GM19452 (cell line): ENCODE measurements around the gene FNDC3B.

Experiments used
- ATAC-seq: cut with Tn5 transposase; IDR thresholded peaks from one replicate; pipeline ENCODE4 v1.9.1; 2021; ENCODE audit not compliant: unreplicated experiment

Gene FNDC3B

DNA sequence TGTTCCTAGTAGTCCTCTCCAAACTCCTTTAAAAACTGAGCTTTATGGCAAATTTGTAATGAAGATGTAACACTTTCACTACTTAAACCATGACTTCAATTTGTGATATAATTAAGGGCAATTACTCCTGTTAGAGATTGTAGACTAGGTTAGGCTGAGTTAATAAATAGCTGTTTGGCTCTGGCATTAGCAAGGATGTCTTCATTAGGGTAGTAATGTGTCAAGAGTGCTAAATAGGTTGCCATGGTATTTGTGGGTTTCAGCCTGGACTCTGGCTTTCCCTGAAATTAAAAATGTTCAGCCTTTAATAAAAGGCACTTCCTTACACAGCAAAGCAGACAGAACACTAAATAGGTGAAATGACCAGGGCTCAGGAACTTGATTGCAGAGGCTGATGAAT lies 337.0 kb downstream of the FNDC3B start:
- ATAC-seq, result no peak

GRCh38 chr3:172376881-172377280 lies 337.5 kb downstream of the FNDC3B start:
- ATAC-seq, result no peak

GRCh38 chr3:172378439-172378838 lies 339.1 kb downstream of the FNDC3B start:
- no peak for ATAC-seq

DNA sequence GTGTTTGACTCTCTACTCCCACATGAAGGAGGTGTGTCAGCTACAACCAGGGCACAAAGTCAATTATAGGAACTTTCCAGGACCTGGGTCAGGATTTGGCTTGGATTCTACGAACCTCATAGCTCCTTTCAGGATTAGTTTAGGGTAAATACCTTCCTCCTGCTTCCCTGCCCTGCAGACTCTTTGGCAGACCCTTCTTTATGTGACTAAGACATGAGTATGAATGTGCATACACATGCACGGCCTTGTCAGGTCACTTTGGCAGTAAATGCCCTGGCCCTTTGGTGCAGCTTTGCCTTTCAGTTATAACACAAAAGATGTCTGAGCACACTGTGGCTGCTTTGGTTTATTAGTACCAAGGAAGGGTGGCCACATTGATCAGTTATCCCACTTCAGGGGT lies 340.0 kb downstream of the FNDC3B start:
- ATAC-seq, result no peak

DNA sequence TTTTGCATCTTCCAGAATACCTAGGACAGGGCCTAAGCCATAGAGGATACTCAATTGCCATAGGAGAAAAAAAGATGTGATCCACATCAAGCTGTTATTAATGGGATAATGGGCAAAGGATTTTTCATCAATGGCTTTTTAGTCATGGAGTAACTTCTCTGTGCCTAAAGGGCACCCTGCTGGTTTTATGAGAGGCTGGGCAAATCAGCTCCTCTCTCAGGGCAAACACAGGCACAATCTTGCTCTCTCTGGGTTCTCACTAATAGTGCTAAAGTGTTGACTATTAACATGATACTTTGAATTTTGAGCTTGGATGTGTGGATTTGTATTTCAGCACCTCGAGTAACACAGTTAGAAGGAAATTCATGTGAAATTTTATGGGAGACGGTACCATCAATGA lies 341.3 kb downstream of the FNDC3B start:
- no peak for ATAC-seq

GRCh38 chr3:172383306-172383796 lies 344.0 kb downstream of the FNDC3B start:
- ATAC-seq, result no peak

DNA sequence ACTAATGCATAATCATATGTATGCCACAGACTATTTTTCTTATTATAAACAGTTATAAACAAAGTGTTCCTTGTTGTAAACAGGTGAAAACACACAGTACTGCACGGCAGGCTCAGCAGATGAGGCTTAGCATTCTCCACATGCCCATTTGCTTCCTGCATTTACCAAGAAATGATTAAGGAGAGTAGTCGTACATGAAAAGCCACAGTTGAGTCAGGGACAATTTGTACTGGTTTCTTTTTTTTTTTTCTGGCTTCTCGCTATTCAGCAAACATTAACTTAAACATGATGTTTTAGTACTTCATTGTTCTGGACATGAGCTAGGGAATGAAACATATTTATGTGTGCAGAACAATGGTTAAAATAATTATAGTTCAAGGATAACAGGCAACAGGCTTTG lies 345.5 kb downstream of the FNDC3B start:
- ATAC-seq, result no peak

DNA sequence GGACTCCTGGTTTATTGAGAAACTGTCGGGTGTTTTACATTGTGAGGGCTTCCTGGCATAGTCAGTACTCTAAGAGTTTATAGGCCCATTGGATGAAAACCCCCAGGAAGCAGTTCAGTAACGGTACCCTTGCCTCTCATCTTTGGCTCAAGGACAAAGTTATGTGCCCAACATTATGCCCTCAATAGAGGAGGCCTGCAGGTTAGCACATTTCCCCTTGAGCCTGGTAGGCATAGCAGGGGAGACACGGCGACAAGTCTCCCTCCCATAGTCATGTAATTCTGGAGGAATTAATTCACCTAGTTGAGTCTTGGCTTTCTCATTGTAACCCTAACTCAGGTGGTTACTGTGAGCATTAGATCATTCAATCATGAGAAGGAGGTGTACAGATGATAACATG lies 348.4 kb downstream of the FNDC3B start:
- no peak for ATAC-seq

- no peak for ATAC-seq
Measured at GRCh38 chr3:172388412-172389078, 349.2 kb downstream of the FNDC3B start.

DNA sequence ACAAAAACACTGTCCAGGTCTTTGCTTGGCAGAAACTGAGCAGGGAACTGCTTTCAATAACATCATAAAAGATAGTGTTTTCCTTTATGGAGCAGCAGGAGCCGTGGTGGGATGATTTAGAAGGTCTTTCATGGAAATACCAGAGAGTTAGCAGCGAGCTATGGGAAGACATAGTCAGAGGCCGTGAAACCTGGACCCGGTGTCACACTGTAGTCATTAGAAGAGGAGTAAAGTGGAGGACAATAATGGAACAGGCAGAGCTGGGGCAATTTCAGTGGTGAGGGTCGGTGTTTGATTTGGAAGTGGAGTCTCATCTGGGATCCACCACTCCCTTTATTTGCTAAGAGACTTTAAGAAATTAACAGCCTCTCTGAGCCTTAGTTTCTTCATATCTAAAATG lies 351.4 kb downstream of the FNDC3B start:
- no peak for ATAC-seq

GRCh38 chr3:172391592-172392302 lies 352.4 kb downstream of the FNDC3B start:
- ATAC-seq, result no peak

DNA sequence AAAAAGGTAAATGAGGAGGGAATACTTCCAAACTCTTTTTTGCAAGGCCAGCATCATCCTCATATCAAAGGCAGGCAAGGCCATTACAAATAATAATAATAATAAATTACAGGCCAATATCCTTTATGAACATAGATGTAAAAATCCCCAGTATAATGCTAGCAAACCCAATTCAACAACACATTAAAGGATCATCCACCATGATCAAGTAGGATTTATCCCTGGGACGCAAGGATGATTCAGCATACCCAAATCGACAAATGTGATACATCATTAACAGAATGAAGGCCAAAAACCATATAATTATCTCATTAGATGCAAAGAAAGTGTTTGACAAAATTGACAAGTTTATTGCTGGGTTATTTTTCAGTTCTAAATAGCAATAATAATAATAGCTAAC lies 355.3 kb downstream of the FNDC3B start:
- ATAC-seq, result no peak

DNA sequence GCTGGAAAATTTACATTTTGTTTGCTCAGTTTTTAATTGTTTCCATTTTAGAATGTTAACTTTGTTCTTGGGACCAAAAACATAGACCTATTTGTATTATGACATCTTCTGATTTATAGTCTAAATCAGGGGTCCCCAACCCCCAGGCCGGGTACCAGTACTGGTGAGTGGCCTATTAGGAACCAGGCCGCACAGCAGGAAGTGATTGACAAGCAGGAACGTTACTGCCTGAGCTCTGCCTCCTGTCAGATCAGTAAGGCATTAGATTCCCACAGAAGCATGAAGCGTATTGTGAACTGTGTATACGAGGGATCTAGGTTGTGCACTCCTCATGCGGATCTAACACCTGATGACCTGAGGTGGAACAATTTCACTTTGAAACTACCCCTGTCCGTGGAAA lies 357.0 kb downstream of the FNDC3B start:
- ATAC-seq, result no peak

DNA sequence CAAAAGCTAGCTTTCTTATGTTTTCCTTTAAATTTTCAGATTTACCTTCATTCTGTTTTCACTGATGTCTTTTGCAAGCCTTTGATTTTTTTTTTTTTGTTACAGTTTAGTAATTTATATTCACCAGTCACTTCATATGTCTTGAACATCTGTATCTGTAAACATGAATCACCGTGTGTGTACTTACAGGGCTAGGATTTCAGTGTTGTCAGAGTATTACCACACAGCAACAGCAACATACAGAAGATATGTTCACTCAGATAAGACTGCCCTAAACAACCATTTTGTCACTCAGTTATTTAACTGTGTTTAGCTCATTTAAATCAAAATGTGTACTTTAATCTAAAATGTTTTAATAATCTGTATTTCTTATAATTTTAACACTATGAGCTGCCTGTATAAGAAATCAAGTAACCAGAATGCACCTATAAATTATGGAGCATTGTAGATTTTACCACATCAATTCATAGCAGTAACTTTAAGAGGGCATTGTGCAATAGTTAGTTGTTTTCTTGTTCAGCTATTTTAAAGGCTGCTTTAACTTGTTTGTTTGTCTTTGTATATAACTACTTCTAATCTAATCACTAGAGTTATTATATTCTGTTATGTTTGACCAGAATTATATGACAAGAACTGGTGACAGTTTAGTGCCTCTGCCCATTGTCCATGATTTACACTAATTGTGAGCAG lies 358.5 kb downstream of the FNDC3B start:
- no peak for ATAC-seq

GRCh38 chr3:172398484-172398883 lies 359.1 kb downstream of the FNDC3B start:
- no peak for ATAC-seq

- ATAC-seq, result no peak
Measured at GRCh38 chr3:172402090-172402489, 362.7 kb downstream of the FNDC3B start.

GRCh38 chr3:172402892-172403643 lies 363.7 kb downstream of the FNDC3B start:
- no peak for ATAC-seq

DNA sequence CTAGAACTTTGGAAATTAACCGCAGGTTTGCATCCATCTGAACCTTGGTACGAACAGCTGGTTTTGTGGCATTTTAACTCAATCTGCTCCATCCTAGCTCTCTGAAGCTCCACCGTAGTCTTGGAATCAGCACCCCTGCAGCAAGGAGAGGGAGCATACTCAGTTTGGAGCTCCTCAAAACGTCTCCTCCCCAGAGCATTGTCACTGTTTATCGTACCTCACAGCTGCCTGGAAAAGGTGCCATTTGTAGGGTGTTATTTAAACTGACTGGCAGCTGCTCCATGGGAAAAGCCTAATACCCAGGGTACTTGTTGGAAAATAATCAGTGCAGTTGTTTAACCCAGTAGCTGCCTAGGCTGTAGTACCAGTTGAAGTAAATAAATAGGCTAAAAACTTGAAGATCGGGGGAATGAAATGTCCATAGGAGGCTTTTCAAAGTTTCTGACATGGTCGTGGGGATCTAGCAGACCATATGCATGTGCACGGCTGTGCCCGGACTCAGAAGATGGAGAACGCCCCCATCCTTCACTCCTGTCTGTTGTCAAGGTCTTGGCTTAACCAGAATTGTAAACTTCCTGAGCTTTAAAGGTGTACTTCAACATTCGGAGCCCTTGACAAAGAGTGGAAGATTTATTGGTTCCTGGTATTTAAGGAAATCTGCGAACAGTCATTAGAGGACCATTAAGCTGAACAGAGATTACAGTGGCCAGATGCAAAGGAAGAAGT lies 365.0 kb downstream of the FNDC3B start:
- ATAC-seq, result no peak

GRCh38 chr3:172405914-172406313 lies 366.5 kb downstream of the FNDC3B start:
- no peak for ATAC-seq

- no peak for ATAC-seq
Measured at GRCh38 chr3:172407872-172408271, 368.5 kb downstream of the FNDC3B start.
